Right ventricle myocardium superior (tissue), 1 donor: Measurements from ENCODE around the gene LY9. TPM values are rescaled to one million over a fixed set of nuclear protein-coding genes. Genes with fewer than 3 reads are reported as not detected.

Experiments used
- ATAC-seq: fragments of 200-7000 bp; cut with Tn5 transposase; one replicate; pipeline ENCODE4 v1.9.1; 2020; ENCODE audit warnings: mild to moderate bottlenecking; ENCODE audit not compliant: poor library complexity
- DNase-seq: peaks from one replicate; pipeline ENCODE4 v3.0.0-alpha.2; 2020
- intact Hi-C: fragments of 100-400 bp; cut with DNase I; formaldehyde crosslinking; loops from one replicate; pipeline ENCODE4 v1.11.2; 2022
- total RNA-seq: library from RNA; stranded (reverse); fragmentation: NEBNext Ultra II Directional; extraction: Animal tissue kit (Norgen Biotek cat#: 25700); gene quantifications from one replicate; pipeline ENCODE4 v1.2.1, GENCODE V29; 2021
- donor health status: DM: no; HTN: yes; CAD: no; lungs with severe emphysema.

The LY9 gene
- total RNA-seq, 1 donor from 2014 or later = not detected

GRCh38 chr1:160797271-160797709 is 1.3 kb downstream of the LY9 start:
- DNase-seq = no peak
- intact Hi-C loops = no loop called here
- no peak for ATAC-seq

- DNase-seq = no peak
- intact Hi-C loops = no loop called here
- ATAC-seq = no peak
These were observed 1.9 kb downstream of the LY9 start for GRCh38 chr1:160797861-160798273.

GRCh38 chr1:160798439-160798838 is 2.5 kb downstream of the LY9 start:
- intact Hi-C loops = no loop called here
- no peak for ATAC-seq
- DNase-seq = no peak

- intact Hi-C loops = no loop called here
- ATAC-seq (no peak), DNase-seq (no peak)
These were observed 3.7 kb downstream of the LY9 start for GRCh38 chr1:160799641-160800040.

GRCh38 chr1:160800142-160800541 is 4.2 kb downstream of the LY9 start:
- DNase-seq (no peak), ATAC-seq (no peak)
- intact Hi-C loops = no loop called here

GRCh38 chr1:160800645-160801408 is 4.9 kb downstream of the LY9 start:
- DNase-seq = no peak
- no peak for ATAC-seq
- intact Hi-C loops = no loop called here

GRCh38 chr1:160801836-160802580 is 6.0 kb downstream of the LY9 start:
- ATAC-seq (no peak), DNase-seq (no peak)
- intact Hi-C loops = no loop called here

- ATAC-seq = no peak
- no peak for DNase-seq
- intact Hi-C loops = no loop called here
These were observed 10.2 kb downstream of the LY9 start for GRCh38 chr1:160806109-160806665.

GRCh38 chr1:160806784-160807183 is 10.8 kb downstream of the LY9 start:
- DNase-seq = no peak
- no peak for ATAC-seq
- intact Hi-C loops = no loop called here

- intact Hi-C loops = no loop called here
- no peak for DNase-seq
- no peak for ATAC-seq
These were observed 11.3 kb downstream of the LY9 start for GRCh38 chr1:160807247-160807646.

- intact Hi-C loops = no loop called here
- ATAC-seq (no peak), DNase-seq (no peak)
These were observed 11.8 kb downstream of the LY9 start for GRCh38 chr1:160807738-160808137.

- no peak for DNase-seq
- intact Hi-C loops = no loop called here
- no peak for ATAC-seq
These were observed 12.3 kb downstream of the LY9 start for GRCh38 chr1:160808289-160808688.

- ATAC-seq = no peak
These were observed 14.5 kb downstream of the LY9 start for GRCh38 chr1:160810486-160810885.

GRCh38 chr1:160811147-160811546 is 15.2 kb downstream of the LY9 start:
- intact Hi-C loops = no loop called here
- DNase-seq (no peak), ATAC-seq (no peak)

More at GRCh38 chr1:160810486-160810885, 14.5 kb downstream of the LY9 start:
- intact Hi-C loops = no loop called here
- no peak for DNase-seq

GRCh38 chr1:160813215-160813614 is 17.2 kb downstream of the LY9 start:
- intact Hi-C loops = no loop called here
- no peak for ATAC-seq
- no peak for DNase-seq

- DNase-seq (no peak), ATAC-seq (no peak)
- intact Hi-C loops = no loop called here
These were observed 18.3 kb downstream of the LY9 start for GRCh38 chr1:160814316-160814715.

- intact Hi-C loops = no loop called here
- no peak for DNase-seq
- ATAC-seq = no peak
These were observed 18.9 kb downstream of the LY9 start for GRCh38 chr1:160814856-160815255.

- ATAC-seq (no peak), DNase-seq (no peak)
- intact Hi-C loops = no loop called here
These were observed 22.4 kb downstream of the LY9 start for GRCh38 chr1:160818207-160818937.

GRCh38 chr1:160819186-160819585 is 23.2 kb downstream of the LY9 start:
- DNase-seq = no peak
- no peak for ATAC-seq
- intact Hi-C loops = no loop called here
